ENCODE data around the gene PLEKHG2. TPM values are rescaled to one million over a fixed set of nuclear protein-coding genes. Genes with fewer than 3 reads are reported as not detected.

The PLEKHG2 gene
- total RNA-seq, 1 donor from 2014 or later = 22.3 TPM

- TF ChIP-seq, protein P1, sequence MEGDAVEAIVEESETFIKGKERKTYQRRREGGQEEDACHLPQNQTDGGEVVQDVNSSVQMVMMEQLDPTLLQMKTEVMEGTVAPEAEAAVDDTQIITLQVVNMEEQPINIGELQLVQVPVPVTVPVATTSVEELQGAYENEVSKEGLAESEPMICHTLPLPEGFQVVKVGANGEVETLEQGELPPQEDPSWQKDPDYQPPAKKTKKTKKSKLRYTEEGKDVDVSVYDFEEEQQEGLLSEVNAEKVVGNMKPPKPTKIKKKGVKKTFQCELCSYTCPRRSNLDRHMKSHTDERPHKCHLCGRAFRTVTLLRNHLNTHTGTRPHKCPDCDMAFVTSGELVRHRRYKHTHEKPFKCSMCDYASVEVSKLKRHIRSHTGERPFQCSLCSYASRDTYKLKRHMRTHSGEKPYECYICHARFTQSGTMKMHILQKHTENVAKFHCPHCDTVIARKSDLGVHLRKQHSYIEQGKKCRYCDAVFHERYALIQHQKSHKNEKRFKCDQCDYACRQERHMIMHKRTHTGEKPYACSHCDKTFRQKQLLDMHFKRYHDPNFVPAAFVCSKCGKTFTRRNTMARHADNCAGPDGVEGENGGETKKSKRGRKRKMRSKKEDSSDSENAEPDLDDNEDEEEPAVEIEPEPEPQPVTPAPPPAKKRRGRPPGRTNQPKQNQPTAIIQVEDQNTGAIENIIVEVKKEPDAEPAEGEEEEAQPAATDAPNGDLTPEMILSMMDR (conservative IDR thresholded peaks at IDR 0.05; ENCODE audit: low read depth, low read length) = no peak
- no peak overlapping the region for H3K4me3 ChIP-seq (ENCODE audit: low read depth, low read length)
Measured at GRCh38 chr19:39472746-39473442, 60.4 kb downstream of the PLEKHG2 start.

GRCh38 chr19:39473443-39473960 lies 61.0 kb downstream of the PLEKHG2 start:
- TF ChIP-seq, protein P1 (conservative IDR thresholded peaks at IDR 0.05; ENCODE audit: low read depth, low read length) = no peak
- no peak for DNase-seq (ENCODE audit: low read depth)
- H3K4me3 ChIP-seq (ENCODE audit: low read depth, low read length) = no peak overlapping the region

More at GRCh38 chr19:39472746-39473442, 60.4 kb downstream of the PLEKHG2 start:
- DNase-seq (ENCODE audit: low read depth) = no peak

- DNase-seq (ENCODE audit: low read depth) = no peak
- TF ChIP-seq, protein P1 (conservative IDR thresholded peaks at IDR 0.05; ENCODE audit: low read depth, low read length) = peak; percentile 87
- no peak overlapping the region for H3K4me3 ChIP-seq (ENCODE audit: low read depth, low read length)
Measured at GRCh38 chr19:39474139-39474620, 61.7 kb downstream of the PLEKHG2 start.

- DNase-seq (ENCODE audit: low read depth) = no peak
- no peak overlapping the region for H3K4me3 ChIP-seq (ENCODE audit: low read depth, low read length)
- TF ChIP-seq, protein P1 (conservative IDR thresholded peaks at IDR 0.05; ENCODE audit: low read depth, low read length) = no peak
Measured at GRCh38 chr19:39475748-39476147, 63.3 kb downstream of the PLEKHG2 start.

Other genes starting within 250 kb of the PLEKHG2 start
- gene NCCRP1, start 215.7 kb upstream of the PLEKHG2 start, total RNA-seq = 9.9 and 11.4 TPM in 2 replicates
- gene SYCN, start 208.4 kb upstream of the PLEKHG2 start, total RNA-seq = not detected in 2 replicates
- gene IFNL3, start 167.7 kb upstream of the PLEKHG2 start, total RNA-seq = not detected in 2 replicates
- not detected in 2 replicates for gene IFNL4, start 163.8 kb upstream of the PLEKHG2 start, total RNA-seq
- not detected in 2 replicates for gene IFNL2, start 144.3 kb upstream of the PLEKHG2 start, total RNA-seq
- not detected in 2 replicates for gene IFNL1, start 116.3 kb upstream of the PLEKHG2 start, total RNA-seq
- 0.06 and 0.29 TPM in 2 replicates for gene LRFN1, start 91.8 kb upstream of the PLEKHG2 start, total RNA-seq
- not detected in 2 replicates for gene GMFG, start 76.6 kb upstream of the PLEKHG2 start, total RNA-seq
- 60.0 and 65.6 TPM in 2 replicates for gene SAMD4B, start 70.2 kb upstream of the PLEKHG2 start, total RNA-seq
- gene PAF1, start 21.6 kb upstream of the PLEKHG2 start, total RNA-seq = 63.4 and 72.6 TPM in 2 replicates
- gene MED29, start 21.3 kb upstream of the PLEKHG2 start, total RNA-seq = 20.9 and 34.9 TPM in 2 replicates
- gene ZFP36, start 5.8 kb upstream of the PLEKHG2 start, total RNA-seq = 9.7 and 10.0 TPM in 2 replicates
- gene RPS16, start 23.3 kb downstream of the PLEKHG2 start, total RNA-seq = 2,362 and 2,974 TPM in 2 replicates
- 115 and 126 TPM in 2 replicates for gene SUPT5H, start 32.9 kb downstream of the PLEKHG2 start, total RNA-seq
- gene TIMM50, start 68.2 kb downstream of the PLEKHG2 start, total RNA-seq = 98.1 and 146 TPM in 2 replicates
- 2.9 and 4.1 TPM in 2 replicates for gene DLL3, start 86.3 kb downstream of the PLEKHG2 start, total RNA-seq
- gene SELENOV, start 102.5 kb downstream of the PLEKHG2 start, total RNA-seq = 0.17 TPM in 1 of 2 replicates, not detected in the other
- 1.8 and 2.0 TPM in 2 replicates for gene EID2B, start 120.2 kb downstream of the PLEKHG2 start, total RNA-seq
- gene EID2, start 127.5 kb downstream of the PLEKHG2 start, total RNA-seq = 12.3 and 20.8 TPM in 2 replicates
- not detected in 2 replicates for gene LGALS13, start 189.9 kb downstream of the PLEKHG2 start, total RNA-seq
- gene LGALS16, start 243.2 kb downstream of the PLEKHG2 start, total RNA-seq = not detected in 2 replicates

Data from epithelial cell of proximal tubule (primary cell).